Gastrocnemius medialis (tissue), 4 donors: Measurements from ENCODE around the gene TMEM132C. TPM values are rescaled to one million over a fixed set of nuclear protein-coding genes. Genes with fewer than 3 reads are reported as not detected.

Source experiments
- ATAC-seq, 2 donors: fragments of 150-250 bp; one replicate each; pipeline ENCODE4 v1.9.1; 2016
- DNase-seq, 2 donors: peaks; one replicate each; pipeline ENCODE4 v3.0.0-alpha.2; 2019
- H3K27ac ChIP-seq, 4 donors: fragments of 200-600 bp; sonication (generic); 1 replicate in 1 of 4; 2 replicates in 3 of 4; pipeline ENCODE4 v1.5.1; 2016 to 2018; ENCODE audit warnings: mild to moderate bottlenecking in 2 of 4, moderate library complexity in 1 of 4
- H3K27me3 ChIP-seq, 3 donors: fragments of 200-600 bp; sonication (generic) in 2 of 3; 1 replicate in 1 of 3; 2 replicates in 2 of 3; pipeline versions ENCODE4 v1.5.1 to v1.6.0; 2016 to 2019; ENCODE audit warnings: mild to moderate bottlenecking in 1 of 3, moderate library complexity in 1 of 3
- H3K36me3 ChIP-seq, 2 donors: fragments of 200-600 bp; sonication (generic) in 1 of 2; one replicate each; pipeline ENCODE4 v1.5.1; 2017 to 2018
- H3K4me1 ChIP-seq, 2 donors: fragments of 200-600 bp; sonication (generic) in 1 of 2; one replicate each; pipeline ENCODE4 v1.5.1; 2016 to 2017; ENCODE audit warnings: mild to moderate bottlenecking in 2 of 2
- H3K4me3 ChIP-seq, 4 donors: fragments of 200-600 bp; sonication (generic) in 3 of 4; 1 replicate in 1 of 4; 2 replicates in 3 of 4; pipeline ENCODE4 v1.5.1; 2016 to 2019; ENCODE audit warnings: mild to moderate bottlenecking in 2 of 4
- H3K9me3 ChIP-seq, 3 donors: fragments of 200-600 bp; sonication (generic) in 2 of 3; 1 replicate in 1 of 3; 2 replicates in 2 of 3; pipeline ENCODE4 v1.5.1; 2016 to 2019
- CTCF ChIP-seq, 5 experiments: fragments of 450-650 bp in 3 of 5; fragments of 200-600 bp in 2 of 5; sonication (generic) in 2 of 5; IDR thresholded peaks in 4 of 5; conservative IDR thresholded peaks in 1 of 5; 1 replicate in 4 of 5; 2 replicates in 1 of 5; pipeline ENCODE4 v1.5.1; 2016 to 2019; ENCODE audit warnings: antibody characterized with exemption in 5 of 5, mild to moderate bottlenecking in 3 of 5, moderate library complexity in 3 of 5
- POLR2A ChIP-seq, 2 donors: fragments of 450-650 bp; IDR thresholded peaks; one replicate each; pipeline ENCODE4 v1.6.1; 2017; ENCODE audit warnings: antibody characterized with exemption in 2 of 2, mild to moderate bottlenecking in 2 of 2, moderate library complexity in 2 of 2
- in situ Hi-C, 4 donors: fragments of 200-750 bp; cut with MboI; loops; one replicate each; pipeline versions ENCODE4 v1.15.0 to v1.8.0; 2017; ENCODE audit warnings: low sequenced_read_pairs in 4 of 4
- intact Hi-C: fragments of 100-400 bp; cut with DNase I; formaldehyde crosslinking; loops from one replicate; pipeline ENCODE4 v1.15.1; 2023; ENCODE audit warnings: low total_unique reads
- total RNA-seq, 4 donors: library from RNA; depleted of rRNA; stranded (reverse); fragments of >200 nt; gene quantifications; one replicate each; pipeline versions ENCODE4 v1.1.0 to v1.2.3, GENCODE V29; 2016

The TMEM132C gene
- total RNA-seq, 4 donors from 2014 or later = 0.24 to 0.82 (median 0.68) TPM

DNA sequence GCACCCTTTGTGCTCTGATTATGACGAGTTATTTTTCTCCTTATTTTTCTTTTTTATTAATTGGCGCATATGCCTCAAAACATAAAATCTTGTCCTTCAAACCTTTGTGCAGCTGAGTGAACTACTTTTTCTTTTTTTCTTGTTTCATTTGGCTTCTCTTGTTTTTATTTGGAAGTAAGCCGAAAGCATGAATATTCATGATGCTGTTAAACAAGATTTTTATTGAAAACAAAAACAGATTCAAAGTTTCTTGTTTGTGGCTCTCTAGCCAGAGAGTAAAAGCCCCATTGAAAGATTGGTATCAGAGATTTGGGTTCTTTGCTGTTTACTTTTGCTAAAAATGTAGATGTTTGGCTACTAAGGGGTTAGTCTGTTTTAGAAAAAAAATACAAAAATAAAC is 183.8 kb downstream of the TMEM132C start:
- in situ Hi-C loops (no loop called here), intact Hi-C loops (no loop called here)
- no peak overlapping the region for H3K27ac ChIP-seq
- H3K9me3 ChIP-seq = no peaks in the 10 kb centered on the region
- DNase-seq = no peak
- no peaks in the 10 kb centered on the region for H3K27me3 ChIP-seq
- no peak overlapping the region for H3K4me3 ChIP-seq
- ATAC-seq = no peak
- no peaks in the 10 kb centered on the region for H3K36me3 ChIP-seq
- H3K4me1 ChIP-seq = no peaks in the 10 kb centered on the region
- TF ChIP-seq POLR2A (IDR thresholded peaks at IDR 0.05) (no peak), CTCF (IDR thresholded peaks at IDR 0.05 in 4 of 5, conservative IDR thresholded peaks at IDR 0.05 in 1 of 5) (no peak)

DNA sequence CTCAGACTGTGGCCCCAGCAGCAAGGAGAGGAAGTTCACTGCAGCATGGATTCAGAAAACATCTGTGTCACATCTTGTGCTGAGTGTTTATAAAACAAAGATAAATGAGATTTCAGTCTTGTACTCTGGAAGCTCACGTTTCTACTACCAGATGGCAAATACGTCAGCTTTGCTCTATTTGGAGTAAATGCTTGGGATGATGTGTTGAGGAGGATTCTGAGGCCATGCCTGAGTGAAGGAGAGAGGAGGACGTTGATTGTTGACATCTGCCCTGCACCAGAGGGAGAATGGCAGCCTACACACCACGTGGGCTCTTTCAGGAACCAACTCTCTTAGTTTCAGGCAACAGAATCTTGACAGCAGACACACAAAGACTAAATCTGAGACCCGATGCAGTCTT is 188.9 kb downstream of the TMEM132C start:
- Histone ChIP-seq H3K4me3 (no peak overlapping the region), H3K9me3 (no peaks in the 10 kb centered on the region), H3K36me3 (no peaks in the 10 kb centered on the region), H3K27me3 (no peaks in the 10 kb centered on the region), H3K27ac (no peak overlapping the region), H3K4me1 (no peaks in the 10 kb centered on the region)
- in situ Hi-C loops = no loop called here
- ATAC-seq = no peak
- no peak for DNase-seq
- intact Hi-C loops = no loop called here
- TF ChIP-seq POLR2A (IDR thresholded peaks at IDR 0.05) (no peak), CTCF (IDR thresholded peaks at IDR 0.05 in 4 of 5, conservative IDR thresholded peaks at IDR 0.05 in 1 of 5) (no peak)

GRCh38 chr12:128456922-128457321 is 190.0 kb downstream of the TMEM132C start:
- intact Hi-C loops (no loop called here), in situ Hi-C loops (no loop called here)
- H3K9me3 ChIP-seq = no peaks in the 10 kb centered on the region
- ATAC-seq (no peak), DNase-seq (no peak)
- H3K4me1 ChIP-seq = no peaks in the 10 kb centered on the region
- no peak overlapping the region for H3K27ac ChIP-seq
- TF ChIP-seq POLR2A (IDR thresholded peaks at IDR 0.05) = no peak
- no peak for TF ChIP-seq CTCF (IDR thresholded peaks at IDR 0.05 in 4 of 5, conservative IDR thresholded peaks at IDR 0.05 in 1 of 5)
- no peak overlapping the region for H3K4me3 ChIP-seq
- H3K27me3 ChIP-seq = no peaks in the 10 kb centered on the region
- no peaks in the 10 kb centered on the region for H3K36me3 ChIP-seq

- ATAC-seq (no peak), DNase-seq (no peak)
- H3K27me3 ChIP-seq = no peaks in the 10 kb centered on the region
- no peaks in the 10 kb centered on the region for H3K4me1 ChIP-seq
- in situ Hi-C loops (no loop called here), intact Hi-C loops (no loop called here)
- TF ChIP-seq CTCF (IDR thresholded peaks at IDR 0.05 in 4 of 5, conservative IDR thresholded peaks at IDR 0.05 in 1 of 5) (no peak), POLR2A (IDR thresholded peaks at IDR 0.05) (no peak)
- H3K9me3 ChIP-seq = no peaks in the 10 kb centered on the region
- no peak overlapping the region for H3K27ac ChIP-seq
- no peaks in the 10 kb centered on the region for H3K36me3 ChIP-seq
- no peak overlapping the region for H3K4me3 ChIP-seq
These were observed 191.5 kb downstream of the TMEM132C start for GRCh38 chr12:128458301-128458974.

GRCh38 chr12:128459067-128459466 is 192.1 kb downstream of the TMEM132C start:
- no peak for ATAC-seq
- H3K4me1 ChIP-seq = no peaks in the 10 kb centered on the region

More at GRCh38 chr12:128459067-128459466, 192.1 kb downstream of the TMEM132C start:
- H3K4me3 ChIP-seq = no peak overlapping the region
- no peaks in the 10 kb centered on the region for H3K9me3 ChIP-seq
- no peak for TF ChIP-seq CTCF (IDR thresholded peaks at IDR 0.05 in 4 of 5, conservative IDR thresholded peaks at IDR 0.05 in 1 of 5)
- TF ChIP-seq POLR2A (IDR thresholded peaks at IDR 0.05) = no peak
- no peaks in the 10 kb centered on the region for H3K36me3 ChIP-seq
- in situ Hi-C loops = no loop called here
- H3K27me3 ChIP-seq = no peaks in the 10 kb centered on the region
- H3K27ac ChIP-seq = no peak overlapping the region
- intact Hi-C loops = no loop called here
- no peak for DNase-seq
